ENCODE data around the gene ITGB8. TPM values are rescaled to one million over a fixed set of nuclear protein-coding genes. Genes with fewer than 3 reads are reported as not detected.
"Not testable (repeated sequence)": the region's sequence is repeated elsewhere in the genome, so short reads cannot be mapped to it uniquely, and the experiment has no call there.

ITGB8 gene
- total RNA-seq, 1 donor from 2014 or later: 2.2 TPM

GRCh38 chr7:20381406-20382034 is 50.8 kb downstream of the ITGB8 start:
- no peak for DNase-seq (ENCODE audit: low read depth in 2 of 2)

- peak in 1 of 2 donors; percentile 62 for DNase-seq (ENCODE audit: low read depth in 2 of 2)
Observed at GRCh38 chr7:20383351-20383750, 52.7 kb downstream of the ITGB8 start.

GRCh38 chr7:20385126-20385525 is 54.4 kb downstream of the ITGB8 start:
- peak in 1 of 2 donors; percentile 24 for DNase-seq (ENCODE audit: low read depth in 2 of 2)

- no peak for DNase-seq (ENCODE audit: low read depth in 2 of 2)
Observed at GRCh38 chr7:20388084-20388483, 57.4 kb downstream of the ITGB8 start.

- DNase-seq (ENCODE audit: low read depth in 2 of 2): not testable (repeated sequence)
Observed at GRCh38 chr7:20389192-20389591, 58.5 kb downstream of the ITGB8 start.

- no peak for DNase-seq (ENCODE audit: low read depth in 2 of 2)
Observed at GRCh38 chr7:20393021-20393610, 62.4 kb downstream of the ITGB8 start.

- no peak for DNase-seq (ENCODE audit: low read depth in 2 of 2)
Observed at GRCh38 chr7:20393616-20394015, 62.9 kb downstream of the ITGB8 start.

GRCh38 chr7:20394284-20394683 is 63.6 kb downstream of the ITGB8 start:
- no peak for DNase-seq (ENCODE audit: low read depth in 2 of 2)

GRCh38 chr7:20395104-20395503 is 64.4 kb downstream of the ITGB8 start:
- DNase-seq (ENCODE audit: low read depth in 2 of 2): no peak

- DNase-seq (ENCODE audit: low read depth in 2 of 2): no peak
Observed at GRCh38 chr7:20395511-20395910, 64.8 kb downstream of the ITGB8 start.

- peak in 1 of 2 donors; percentile 9 for DNase-seq (ENCODE audit: low read depth in 2 of 2)
Observed at GRCh38 chr7:20399521-20399920, 68.8 kb downstream of the ITGB8 start.

GRCh38 chr7:20401861-20402746 is 71.4 kb downstream of the ITGB8 start:
- no peak for DNase-seq (ENCODE audit: low read depth in 2 of 2)

- DNase-seq (ENCODE audit: low read depth in 2 of 2): peak in 1 of 2 donors; percentile 14
Observed at GRCh38 chr7:20402747-20403230, 72.1 kb downstream of the ITGB8 start.

- no peak for DNase-seq (ENCODE audit: low read depth in 2 of 2)
Observed at GRCh38 chr7:20403331-20403730, 72.6 kb downstream of the ITGB8 start.

- DNase-seq (ENCODE audit: low read depth in 2 of 2): no peak
Observed at GRCh38 chr7:20404320-20404719, 73.6 kb downstream of the ITGB8 start.

- DNase-seq (ENCODE audit: low read depth in 2 of 2): peak; percentile 64 to 87
Observed at GRCh38 chr7:20407585-20408466, 77.1 kb downstream of the ITGB8 start.

- DNase-seq (ENCODE audit: low read depth in 2 of 2): no peak
Observed at GRCh38 chr7:20408467-20408826, 77.7 kb downstream of the ITGB8 start.

GRCh38 chr7:20409961-20410360 is 79.3 kb downstream of the ITGB8 start:
- DNase-seq (ENCODE audit: low read depth in 2 of 2): no peak

GRCh38 chr7:20411372-20411771 is 80.7 kb downstream of the ITGB8 start:
- no peak for DNase-seq (ENCODE audit: low read depth in 2 of 2)

- peak in 1 of 2 donors; percentile 73 for DNase-seq (ENCODE audit: low read depth in 2 of 2)
Observed at GRCh38 chr7:20412032-20412431, 81.3 kb downstream of the ITGB8 start.

GRCh38 chr7:20417260-20417659 is 86.6 kb downstream of the ITGB8 start:
- DNase-seq (ENCODE audit: low read depth in 2 of 2): no peak

All from dermis microvascular lymphatic vessel endothelial cell (primary cell).